Measurements from ENCODE around the gene SIPA1L3. TPM values are rescaled to one million over a fixed set of nuclear protein-coding genes. Genes with fewer than 3 reads are reported as not detected.

The SIPA1L3 gene
- polyA plus RNA-seq, 2 of the 4 experiments (the other 2 are of a cell fraction): 28.9 to 50.6 TPM

GRCh38 chr19:37905946-37906868 is 801 bp upstream of the SIPA1L3 start, which contains the start of gene WDR87 (continued):
- TF ChIP-seq, protein P1, sequence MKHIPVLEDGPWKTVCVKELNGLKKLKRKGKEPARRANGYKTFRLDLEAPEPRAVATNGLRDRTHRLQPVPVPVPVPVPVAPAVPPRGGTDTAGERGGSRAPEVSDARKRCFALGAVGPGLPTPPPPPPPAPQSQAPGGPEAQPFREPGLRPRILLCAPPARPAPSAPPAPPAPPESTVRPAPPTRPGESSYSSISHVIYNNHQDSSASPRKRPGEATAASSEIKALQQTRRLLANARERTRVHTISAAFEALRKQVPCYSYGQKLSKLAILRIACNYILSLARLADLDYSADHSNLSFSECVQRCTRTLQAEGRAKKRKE (CRISPR knock-in tag; IDR thresholded peaks at IDR 0.05; ENCODE audit: low read depth): peak; percentile 40; the same call in 1 of the 2 replicates
- TF ChIP-seq BCL3 (IDR thresholded peaks at IDR 0.05) (no peak), TP53 (CRISPR knock-in tag; IDR thresholded peaks at IDR 0.05) (peak; percentile 55; the same call in 1 of the 2 replicates), HEYL (CRISPR knock-in tag; IDR thresholded peaks at IDR 0.05) (peak; percentile 11; the same call in 1 of the 2 replicates), PBX3 (IDR thresholded peaks at IDR 0.05) (no peak), SMC3 (IDR thresholded peaks at IDR 0.05) (no peak; the same call in 2 of the 3 replicates), POLR2AphosphoS2 (conservative IDR thresholded peaks at IDR 0.05; ENCODE audit: low read length) (no peak), ZFP36 (IDR thresholded peaks at IDR 0.05; ENCODE audit: borderline replicate concordance, partially characterized antibody) (no peak), JUNB (IDR thresholded peaks at IDR 0.05) (no peak), HOXB5 (CRISPR knock-in tag; IDR thresholded peaks at IDR 0.05) (no peak), CHD2 (IDR thresholded peaks at IDR 0.05; ENCODE audit: low read length, partially characterized antibody) (no peak), NPAS2 (CRISPR knock-in tag; IDR thresholded peaks at IDR 0.05; ENCODE audit: borderline replicate concordance) (peak; percentile 24; the same call in 1 of the 2 replicates), NR3C1 (IDR thresholded peaks at IDR 0.05) (no peak), MAZ (IDR thresholded peaks at IDR 0.05; ENCODE audit: borderline replicate concordance, low read depth, low read length) (no peak), BHLHE40 (IDR thresholded peaks at IDR 0.05; ENCODE audit: low read depth, low read length) (no peak), MAX (IDR thresholded peaks at IDR 0.05) (peak; percentile 91), POLR2A (IDR thresholded peaks at IDR 0.05; ENCODE audit: low read length) (peak; percentile 36; the same call in 1 of the 2 replicates), JUN (IDR thresholded peaks at IDR 0.05) (no peak; a peak in 1 of 5 replicates), RNF2 (IDR thresholded peaks at IDR 0.05; ENCODE audit: borderline replicate concordance, low read depth) (no peak), ELK1 (IDR thresholded peaks at IDR 0.05; ENCODE audit: low read depth, low read length) (no peak), KDM1A (IDR thresholded peaks at IDR 0.05; ENCODE audit: low read depth) (no peak), EHMT2 (IDR thresholded peaks at IDR 0.05; ENCODE audit: low read depth) (no peak), ZSCAN20 (CRISPR knock-in tag; IDR thresholded peaks at IDR 0.05) (no peak), FOSB (CRISPR knock-in tag; IDR thresholded peaks at IDR 0.05) (no peak), RFX5 (IDR thresholded peaks at IDR 0.05) (no peak), EHF (CRISPR knock-in tag; IDR thresholded peaks at IDR 0.05) (no peak), E2F6 (IDR thresholded peaks at IDR 0.05; ENCODE audit: borderline replicate concordance, low read depth) (peak; percentile 64; the same call in 1 of the 2 replicates), GATA3 (IDR thresholded peaks at IDR 0.05; ENCODE audit: borderline replicate concordance) (no peak), NFE2L2 (conservative IDR thresholded peaks at IDR 0.05; ENCODE audit: low read length) (no peak), MAFK (IDR thresholded peaks at IDR 0.05; ENCODE audit: partially characterized antibody) (no peak), ZNF302 (CRISPR knock-in tag; IDR thresholded peaks at IDR 0.05) (no peak), HOXB13 (CRISPR knock-in tag; IDR thresholded peaks at IDR 0.05; ENCODE audit: low read depth) (no peak; the same call in 1 of the 2 replicates), RARB (CRISPR knock-in tag; IDR thresholded peaks at IDR 0.05) (no peak)
- TF ChIP-seq, protein P2, sequence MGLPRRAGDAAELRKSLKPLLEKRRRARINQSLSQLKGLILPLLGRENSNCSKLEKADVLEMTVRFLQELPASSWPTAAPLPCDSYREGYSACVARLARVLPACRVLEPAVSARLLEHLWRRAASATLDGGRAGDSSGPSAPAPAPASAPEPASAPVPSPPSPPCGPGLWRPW (IDR thresholded peaks at IDR 0.05): no peak
- TF ChIP-seq, protein P3, sequence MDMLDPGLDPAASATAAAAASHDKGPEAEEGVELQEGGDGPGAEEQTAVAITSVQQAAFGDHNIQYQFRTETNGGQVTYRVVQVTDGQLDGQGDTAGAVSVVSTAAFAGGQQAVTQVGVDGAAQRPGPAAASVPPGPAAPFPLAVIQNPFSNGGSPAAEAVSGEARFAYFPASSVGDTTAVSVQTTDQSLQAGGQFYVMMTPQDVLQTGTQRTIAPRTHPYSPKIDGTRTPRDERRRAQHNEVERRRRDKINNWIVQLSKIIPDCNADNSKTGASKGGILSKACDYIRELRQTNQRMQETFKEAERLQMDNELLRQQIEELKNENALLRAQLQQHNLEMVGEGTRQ (IDR thresholded peaks at IDR 0.05): no peak
